H9 (cell line): ENCODE results near the gene NOVA1. TPM values are rescaled to one million over a fixed set of nuclear protein-coding genes. Genes with fewer than 3 reads are reported as not detected.

Experiments
- DNase-seq: peaks from one replicate; pipeline ENCODE4 v3.0.0-alpha.2; 2017
- H2AFZ ChIP-seq: one replicate; pipeline ENCODE4 v1.6.1; 2013; ENCODE audit warnings: mild to moderate bottlenecking, low read length, control low read depth, moderate library complexity
- H2AK5ac ChIP-seq: 2 replicates; pipeline ENCODE4 v1.6.1; 2013; ENCODE audit warnings: low read length, control low read depth, mixed read lengths; ENCODE audit not compliant: insufficient read length
- H2BK120ac ChIP-seq: one replicate; pipeline ENCODE4 v1.6.1; 2013; ENCODE audit warnings: low read depth, mild to moderate bottlenecking, low read length, control low read depth, inconsistent platforms; ENCODE audit not compliant: poor library complexity, severe bottlenecking
- H2BK12ac ChIP-seq: 2 replicates; pipeline ENCODE4 v1.6.1; 2013; ENCODE audit warnings: low read length, control low read depth, mixed read lengths, low read depth; ENCODE audit not compliant: insufficient read length
- H2BK15ac ChIP-seq: 2 replicates; pipeline ENCODE4 v1.6.1; 2013; ENCODE audit warnings: low read depth, low read length, control low read depth
- H2BK20ac ChIP-seq: one replicate; pipeline ENCODE4 v1.6.1; 2013; ENCODE audit warnings: low read depth, mild to moderate bottlenecking, low read length, control low read depth, inconsistent platforms; ENCODE audit not compliant: poor library complexity, severe bottlenecking
- H2BK5ac ChIP-seq: 2 replicates; pipeline ENCODE4 v1.6.1; 2013; ENCODE audit warnings: low read length, control low read depth, mixed read lengths; ENCODE audit not compliant: insufficient read length
- H3K14ac ChIP-seq: 2 replicates; pipeline ENCODE4 v1.6.1; 2013; ENCODE audit warnings: low read length, control low read depth; ENCODE audit not compliant: insufficient read depth
- H3K18ac ChIP-seq: 2 replicates; pipeline ENCODE4 v1.6.1; 2013; ENCODE audit warnings: low read depth, mild to moderate bottlenecking, mixed read lengths, low read length, control low read depth; ENCODE audit not compliant: insufficient read length
- H3K23ac ChIP-seq: 2 replicates; pipeline ENCODE4 v1.6.1; 2013; ENCODE audit warnings: low read length, control low read depth, mixed read lengths, low read depth; ENCODE audit not compliant: insufficient read length
- H3K23me2 ChIP-seq: 2 replicates; pipeline ENCODE4 v1.6.1; 2013; ENCODE audit warnings: low read depth, mild to moderate bottlenecking, mixed read lengths, low read length, control low read depth; ENCODE audit not compliant: insufficient read length, poor library complexity, severe bottlenecking
- H3K27ac ChIP-seq: 2 replicates; pipeline ENCODE4 v1.5.1; 2013; ENCODE audit warnings: low read length, control low read depth, mixed read lengths, low read depth; ENCODE audit not compliant: insufficient read length
- H3K27me3 ChIP-seq: 2 replicates; pipeline ENCODE4 v1.6.1; 2013; ENCODE audit warnings: low read length, control low read depth, inconsistent platforms; ENCODE audit not compliant: insufficient read depth
- H3K4ac ChIP-seq: 2 replicates; pipeline ENCODE4 v1.6.1; 2013; ENCODE audit warnings: low read depth, mild to moderate bottlenecking, control low read depth, inconsistent platforms, low read length, moderate library complexity
- H3K4me1 ChIP-seq: 2 replicates; pipeline ENCODE4 v1.6.1; 2013; ENCODE audit warnings: low read length, control low read depth, inconsistent platforms; ENCODE audit not compliant: insufficient read depth
- H3K4me2 ChIP-seq: 2 replicates; pipeline ENCODE4 v1.6.1; 2013; ENCODE audit warnings: low read length, control low read depth, mixed read lengths; ENCODE audit not compliant: insufficient read length, insufficient read depth
- H3K56ac ChIP-seq: 2 replicates; pipeline ENCODE4 v1.6.1; 2013; ENCODE audit warnings: low read depth, mild to moderate bottlenecking, mixed read lengths, low read length, control low read depth; ENCODE audit not compliant: insufficient read length
- H3K79me1 ChIP-seq: 2 replicates; pipeline ENCODE4 v1.6.1; 2013; ENCODE audit warnings: low read depth, mild to moderate bottlenecking, moderate library complexity, low read length, control low read depth, inconsistent platforms; ENCODE audit not compliant: insufficient read depth, poor library complexity, severe bottlenecking
- H3K79me2 ChIP-seq: 2 replicates; pipeline ENCODE4 v1.6.1; 2013; ENCODE audit warnings: low read length, control low read depth, inconsistent platforms; ENCODE audit not compliant: insufficient read depth
- H3K9ac ChIP-seq: 2 replicates; pipeline ENCODE4 v1.6.1; 2013; ENCODE audit warnings: low read length, control low read depth, mixed read lengths; ENCODE audit not compliant: insufficient read length; ENCODE audit errors: extremely low read depth
- H3K9me3 ChIP-seq: one replicate; pipeline ENCODE4 v1.6.1; 2013; ENCODE audit warnings: low read depth, low read length, inconsistent platforms; ENCODE audit not compliant: control insufficient read depth
- H3T11ph ChIP-seq: one replicate; pipeline ENCODE4 v1.6.1; 2013; ENCODE audit warnings: mild to moderate bottlenecking, low read length, control low read depth, inconsistent platforms
- H4K20me1 ChIP-seq: one replicate; pipeline ENCODE4 v1.6.1; 2013; ENCODE audit not compliant: control insufficient read depth, insufficient read length, insufficient read depth
- H4K5ac ChIP-seq: 2 replicates; pipeline ENCODE4 v1.6.1; 2013; ENCODE audit warnings: low read depth, mild to moderate bottlenecking, mixed read lengths, low read length, control low read depth; ENCODE audit not compliant: insufficient read length
- H4K8ac ChIP-seq: replicated peaks from 2 replicates; pipeline ENCODE4 v1.6.1; 2013; ENCODE audit warnings: low read length, control low read depth, mixed read lengths, low read depth; ENCODE audit not compliant: insufficient read length
- H4K91ac ChIP-seq: 2 replicates; pipeline ENCODE4 v1.6.1; 2013; ENCODE audit warnings: low read depth, mild to moderate bottlenecking, moderate library complexity, mixed read lengths, low read length, control low read depth; ENCODE audit not compliant: insufficient read length
- H3K27ac Mint-ChIP-seq, 3 experiments: 2 replicates in 2 of 3; 3 replicates in 1 of 3; pipeline ENCODE4 v1.8.0; 2020 to 2021; ENCODE audit warnings: mixed read lengths in 3 of 3, mild to moderate bottlenecking in 1 of 3, moderate library complexity in 1 of 3
- H3K27me3 Mint-ChIP-seq: 2 replicates; pipeline ENCODE4 v1.8.0; 2021; ENCODE audit warnings: low read depth, mild to moderate bottlenecking, moderate library complexity, mixed read lengths
- H3K36me3 Mint-ChIP-seq, 3 experiments: 2 replicates in 2 of 3; 3 replicates in 1 of 3; pipeline ENCODE4 v1.8.0; 2020 to 2021; ENCODE audit warnings: low read depth in 3 of 3, mixed read lengths in 3 of 3; ENCODE audit not compliant: insufficient read depth in 1 of 3
- H3K4me1 Mint-ChIP-seq, 2 experiments: 2 replicates each; pipeline ENCODE4 v1.8.0; 2020; ENCODE audit warnings: mixed read lengths in 2 of 2
- H3K4me3 Mint-ChIP-seq, 2 experiments: 2 replicates in 1 of 2; 3 replicates in 1 of 2; pipeline ENCODE4 v1.8.0; 2020 to 2021; ENCODE audit warnings: mild to moderate bottlenecking in 2 of 2, mixed read lengths in 2 of 2, moderate library complexity in 1 of 2
- H3K9me3 Mint-ChIP-seq, 2 experiments: 2 replicates in 1 of 2; 3 replicates in 1 of 2; pipeline ENCODE4 v1.8.0; 2020; ENCODE audit warnings: mild to moderate bottlenecking in 2 of 2, mixed read lengths in 2 of 2, moderate library complexity in 1 of 2
- CTCF ChIP-seq: fragments of 200-600 bp; sonication (generic); conservative IDR thresholded peaks from 3 replicates; pipeline ENCODE4 v1.8.0; 2021; ENCODE audit warnings: antibody characterized with exemption, mild to moderate bottlenecking
- total RNA-seq: library from RNA; stranded (reverse); gene quantifications from 2 replicates; pipeline ENCODE4 v1.2.1, GENCODE V29; 2021

Gene NOVA1
- total RNA-seq, 1 experiment from 2014 or later: 13.8 TPM

GRCh38 chr14:26611259-26611658, 13.4 kb upstream of the NOVA1 start:
- no peak overlapping the region for H3K4ac ChIP-seq
- H3K14ac ChIP-seq: no peak overlapping the region
- no peak overlapping the region for H3K4me2 ChIP-seq
- H4K20me1 ChIP-seq: no peaks in the 10 kb centered on the region
- peaks cover 6 to 7% of the 10 kb centered on the region in 2 experiments; a peak in 4 of 5 replicates for H3K9me3 Mint-ChIP-seq
- no peaks in the 10 kb centered on the region for H3K27me3 ChIP-seq
- no peaks in the 10 kb centered on the region for H3K79me1 ChIP-seq
- H2BK15ac ChIP-seq: no peak overlapping the region
- H2BK12ac ChIP-seq: no peak overlapping the region
- H2AK5ac ChIP-seq: no peak overlapping the region
- no peak overlapping the region for H3T11ph ChIP-seq
- H3K56ac ChIP-seq: no peak overlapping the region
- no peaks in the 10 kb centered on the region for H3K9me3 ChIP-seq
- H2BK20ac ChIP-seq: no peak overlapping the region
- no peak overlapping the region for H3K4me3 Mint-ChIP-seq
- H4K8ac ChIP-seq: no peak overlapping the region
- H4K5ac ChIP-seq: no peak overlapping the region
- no peaks in the 10 kb centered on the region for H3K23me2 ChIP-seq
- H3K4me1 Mint-ChIP-seq: peaks cover 6 to 7% of the 10 kb centered on the region in 2 experiments; a peak in 3 of 4 replicates
- no peak overlapping the region for H3K18ac ChIP-seq
- H2BK5ac ChIP-seq: no peak overlapping the region
- H2AFZ ChIP-seq: no peak overlapping the region
- no peak overlapping the region for H4K91ac ChIP-seq
- no peak overlapping the region for H3K27ac ChIP-seq
- H3K27ac Mint-ChIP-seq: no peak overlapping the region
- H3K23ac ChIP-seq: no peak overlapping the region
- H3K4me1 ChIP-seq: peaks cover 2% of the 10 kb centered on the region; the same call in 1 of the 2 replicates
- H3K36me3 Mint-ChIP-seq: peaks cover 0 to 8% (median 0%) of the 10 kb centered on the region in 3 experiments; a peak in 3 of 7 replicates
- DNase-seq: no peak
- no peaks in the 10 kb centered on the region for H3K79me2 ChIP-seq
- TF ChIP-seq CTCF: no peak
- no peak overlapping the region for H2BK120ac ChIP-seq
- no peaks in the 10 kb centered on the region; the same call in 1 of the 2 replicates for H3K27me3 Mint-ChIP-seq
- no peak overlapping the region for H3K9ac ChIP-seq
